ENCODE data around the gene CACHD1. TPM values are rescaled to one million over a fixed set of nuclear protein-coding genes. Genes with fewer than 3 reads are reported as not detected.

Gene CACHD1
- total RNA-seq, 1 donor from 2014 or later, result 41.0 TPM

- TF ChIP-seq, protein P1, sequence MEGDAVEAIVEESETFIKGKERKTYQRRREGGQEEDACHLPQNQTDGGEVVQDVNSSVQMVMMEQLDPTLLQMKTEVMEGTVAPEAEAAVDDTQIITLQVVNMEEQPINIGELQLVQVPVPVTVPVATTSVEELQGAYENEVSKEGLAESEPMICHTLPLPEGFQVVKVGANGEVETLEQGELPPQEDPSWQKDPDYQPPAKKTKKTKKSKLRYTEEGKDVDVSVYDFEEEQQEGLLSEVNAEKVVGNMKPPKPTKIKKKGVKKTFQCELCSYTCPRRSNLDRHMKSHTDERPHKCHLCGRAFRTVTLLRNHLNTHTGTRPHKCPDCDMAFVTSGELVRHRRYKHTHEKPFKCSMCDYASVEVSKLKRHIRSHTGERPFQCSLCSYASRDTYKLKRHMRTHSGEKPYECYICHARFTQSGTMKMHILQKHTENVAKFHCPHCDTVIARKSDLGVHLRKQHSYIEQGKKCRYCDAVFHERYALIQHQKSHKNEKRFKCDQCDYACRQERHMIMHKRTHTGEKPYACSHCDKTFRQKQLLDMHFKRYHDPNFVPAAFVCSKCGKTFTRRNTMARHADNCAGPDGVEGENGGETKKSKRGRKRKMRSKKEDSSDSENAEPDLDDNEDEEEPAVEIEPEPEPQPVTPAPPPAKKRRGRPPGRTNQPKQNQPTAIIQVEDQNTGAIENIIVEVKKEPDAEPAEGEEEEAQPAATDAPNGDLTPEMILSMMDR (conservative IDR thresholded peaks at IDR 0.05), result no peak
- Mint-ChIP-seq H3K4me3 (no peak overlapping the region), H3K9me3 (no peaks in the 10 kb centered on the region), H3K4me1 (peaks cover 44% of the 10 kb centered on the region), H3K27me3 (ENCODE audit: low read depth) (no peaks in the 10 kb centered on the region), H3K36me3 (ENCODE audit: low read depth) (no peaks in the 10 kb centered on the region), H3K27ac (ENCODE audit: unreplicated experiment) (no peak overlapping the region)
- no peak for DNase-seq (ENCODE audit: low read depth, low spot score)
Observed at GRCh38 chr1:64578270-64578973, 108.5 kb downstream of the CACHD1 start.

GRCh38 chr1:64579767-64580166, 109.8 kb downstream of the CACHD1 start:
- Mint-ChIP-seq H3K9me3 (peaks cover 2% of the 10 kb centered on the region), H3K4me1 (peaks cover 30% of the 10 kb centered on the region), H3K27me3 (ENCODE audit: low read depth) (no peaks in the 10 kb centered on the region), H3K4me3 (no peak overlapping the region), H3K27ac (ENCODE audit: unreplicated experiment) (no peak overlapping the region), H3K36me3 (ENCODE audit: low read depth) (peaks cover 5% of the 10 kb centered on the region)
- TF ChIP-seq, protein P1 (conservative IDR thresholded peaks at IDR 0.05), result no peak
- no peak for DNase-seq (ENCODE audit: low read depth, low spot score)

- H3K4me1 Mint-ChIP-seq, result peaks cover 21% of the 10 kb centered on the region
- no peak overlapping the region for H3K4me3 Mint-ChIP-seq
- peaks cover 12% of the 10 kb centered on the region for H3K36me3 Mint-ChIP-seq (ENCODE audit: low read depth)
- TF ChIP-seq, protein P1 (conservative IDR thresholded peaks at IDR 0.05), result no peak
- no peaks in the 10 kb centered on the region for H3K27me3 Mint-ChIP-seq (ENCODE audit: low read depth)
- H3K9me3 Mint-ChIP-seq, result peaks cover 5% of the 10 kb centered on the region
- no peak overlapping the region for H3K27ac Mint-ChIP-seq (ENCODE audit: unreplicated experiment)
- no peak for DNase-seq (ENCODE audit: low read depth, low spot score)
Observed at GRCh38 chr1:64581135-64581842, 111.4 kb downstream of the CACHD1 start.

DNA sequence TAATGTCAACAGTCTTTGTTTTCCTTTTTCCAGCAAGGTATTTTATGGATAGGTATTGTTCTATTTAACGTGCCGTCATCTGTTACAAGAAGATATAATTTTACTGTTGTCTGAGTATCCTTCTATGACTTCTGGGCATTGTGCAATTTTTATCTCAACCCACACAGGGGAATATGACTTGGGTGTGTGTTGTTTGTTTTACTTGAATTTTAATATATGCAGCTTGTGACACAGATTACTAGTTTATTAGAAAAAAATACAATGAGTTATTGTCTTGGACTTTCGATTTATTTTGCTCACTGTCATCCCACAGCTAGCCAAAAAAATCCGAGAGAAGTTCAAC, 111.9 kb downstream of the CACHD1 start:
- H3K27me3 Mint-ChIP-seq (ENCODE audit: low read depth), result no peaks in the 10 kb centered on the region
- TF ChIP-seq, protein P1 (conservative IDR thresholded peaks at IDR 0.05), result no peak
- no peak for DNase-seq (ENCODE audit: low read depth, low spot score)
- peaks cover 19% of the 10 kb centered on the region for H3K4me1 Mint-ChIP-seq
- no peak overlapping the region for H3K27ac Mint-ChIP-seq (ENCODE audit: unreplicated experiment)
- peaks cover 5% of the 10 kb centered on the region for H3K9me3 Mint-ChIP-seq
- H3K4me3 Mint-ChIP-seq, result no peak overlapping the region
- peaks cover 13% of the 10 kb centered on the region for H3K36me3 Mint-ChIP-seq (ENCODE audit: low read depth)

GRCh38 chr1:64584479-64584878, 114.5 kb downstream of the CACHD1 start:
- no peak for DNase-seq (ENCODE audit: low read depth, low spot score)
- TF ChIP-seq, protein P1 (conservative IDR thresholded peaks at IDR 0.05), result peak; percentile 39
- no peak overlapping the region for H3K4me3 Mint-ChIP-seq
- peaks cover 5% of the 10 kb centered on the region for H3K9me3 Mint-ChIP-seq
- peaks cover 21% of the 10 kb centered on the region for H3K4me1 Mint-ChIP-seq
- H3K36me3 Mint-ChIP-seq (ENCODE audit: low read depth), result peaks cover 16% of the 10 kb centered on the region
- no peak overlapping the region for H3K27ac Mint-ChIP-seq (ENCODE audit: unreplicated experiment)
- no peaks in the 10 kb centered on the region for H3K27me3 Mint-ChIP-seq (ENCODE audit: low read depth)

All from neural crest cell (in vitro differentiated cells).